Ishikawa (cell line): ENCODE measurements around the gene ANKS4B.

Source experiments
- CEBPB ChIP-seq: IDR thresholded peaks from 2 replicates; pipeline ENCODE4 v1.6.1; 2012
- CREB1 ChIP-seq: IDR thresholded peaks from 2 replicates; pipeline ENCODE4 v1.6.1; 2012; ENCODE audit warnings: low read depth
- EGR1 ChIP-seq: IDR thresholded peaks from 2 replicates; pipeline ENCODE4 v1.6.1; 2012
- EP300 ChIP-seq: IDR thresholded peaks from 2 replicates; pipeline ENCODE4 v1.6.1; 2012; ENCODE audit warnings: borderline replicate concordance
- FOXM1 ChIP-seq: IDR thresholded peaks from 2 replicates; pipeline ENCODE4 v1.6.1; 2012; ENCODE audit warnings: low read depth, borderline replicate concordance
- MAX ChIP-seq: IDR thresholded peaks from 2 replicates; pipeline ENCODE4 v1.6.1; 2012
- NFIC ChIP-seq: IDR thresholded peaks from 2 replicates; pipeline ENCODE4 v1.6.1; 2012
- RAD21 ChIP-seq: IDR thresholded peaks from 2 replicates; pipeline ENCODE4 v1.6.1; 2012; ENCODE audit warnings: low read depth
- REST ChIP-seq: IDR thresholded peaks from 2 replicates; pipeline ENCODE4 v1.6.1; 2012; ENCODE audit warnings: low read depth, mild to moderate bottlenecking
- TAF1 ChIP-seq: IDR thresholded peaks from 2 replicates; pipeline ENCODE4 v1.6.1; 2012; ENCODE audit warnings: low read depth, mild to moderate bottlenecking
- TCF12 ChIP-seq: IDR thresholded peaks from 2 replicates; pipeline ENCODE4 v1.6.1; 2012; ENCODE audit warnings: low read depth
- TEAD4 ChIP-seq: IDR thresholded peaks from 2 replicates; pipeline ENCODE4 v1.6.1; 2012
- USF1 ChIP-seq: IDR thresholded peaks from 2 replicates; pipeline ENCODE4 v1.6.1; 2012
- YY1 ChIP-seq: IDR thresholded peaks from 2 replicates; pipeline ENCODE4 v1.6.1; 2012; ENCODE audit warnings: low read depth
- ZBTB7A ChIP-seq: IDR thresholded peaks from 2 replicates; pipeline ENCODE4 v1.6.1; 2012; ENCODE audit warnings: low read depth

The ANKS4B gene

GRCh38 chr16:21268236-21268635, 34.7 kb downstream of the ANKS4B start:
- TF ChIP-seq EP300 (no peak), TCF12 (no peak), NFIC (no peak), FOXM1 (no peak), EGR1 (no peak), REST (no peak), TAF1 (no peak), ZBTB7A (no peak), YY1 (no peak), CREB1 (no peak), USF1 (no peak), CEBPB (no peak), MAX (no peak)

DNA sequence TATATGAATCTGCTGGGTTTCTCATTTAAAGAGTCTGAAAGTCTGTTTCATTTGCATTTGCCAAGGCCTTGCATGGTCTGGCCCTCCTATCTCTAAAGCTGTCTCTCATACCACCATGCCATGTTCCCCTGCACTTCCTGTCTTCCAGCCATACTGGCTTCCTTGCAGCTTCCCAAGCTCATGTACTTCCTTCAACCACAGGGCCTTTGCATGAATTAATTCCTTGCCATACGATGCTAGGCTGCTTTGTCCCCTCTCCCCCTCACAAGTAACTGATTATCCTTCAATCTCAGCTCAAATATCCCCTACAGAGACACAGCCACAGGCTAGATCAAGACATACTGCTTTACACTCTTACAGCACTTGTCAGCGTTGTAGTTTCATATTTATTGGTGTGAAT, 38.8 kb downstream of the ANKS4B start:
- TF ChIP-seq EGR1, result no peak

GRCh38 chr16:21274172-21274726, 40.8 kb downstream of the ANKS4B start:
- TF ChIP-seq CREB1 (no peak), TAF1 (no peak), USF1 (no peak), FOXM1 (no peak), REST (no peak), TEAD4 (no peak), EP300 (no peak), RAD21 (no peak), CEBPB (no peak), TCF12 (no peak), YY1 (no peak), ZBTB7A (no peak)

DNA sequence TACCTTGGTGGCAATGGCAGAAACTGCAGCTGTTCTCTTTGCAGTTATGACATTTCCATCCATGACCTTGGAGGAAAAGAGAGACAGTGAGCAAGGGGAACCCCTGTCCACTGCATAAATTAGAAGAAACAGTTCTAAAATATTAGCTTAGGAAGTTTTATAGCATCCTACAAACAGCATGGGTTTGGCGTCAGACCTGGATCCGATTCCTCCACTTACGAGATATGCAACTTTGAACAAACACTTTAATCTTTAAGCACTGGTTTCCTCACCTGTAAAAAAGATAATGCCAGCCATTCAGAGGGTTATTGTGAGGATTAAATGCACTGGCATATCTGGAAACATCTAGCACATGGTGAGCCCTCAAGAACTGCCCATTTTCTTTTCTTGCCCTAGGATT, 42.0 kb downstream of the ANKS4B start:
- no peak for TF ChIP-seq EP300
- no peak for TF ChIP-seq TCF12
- no peak for TF ChIP-seq ZBTB7A
- TF ChIP-seq RAD21, result no peak
- no peak for TF ChIP-seq EGR1
- TF ChIP-seq YY1, result no peak
- TF ChIP-seq USF1, result no peak

DNA sequence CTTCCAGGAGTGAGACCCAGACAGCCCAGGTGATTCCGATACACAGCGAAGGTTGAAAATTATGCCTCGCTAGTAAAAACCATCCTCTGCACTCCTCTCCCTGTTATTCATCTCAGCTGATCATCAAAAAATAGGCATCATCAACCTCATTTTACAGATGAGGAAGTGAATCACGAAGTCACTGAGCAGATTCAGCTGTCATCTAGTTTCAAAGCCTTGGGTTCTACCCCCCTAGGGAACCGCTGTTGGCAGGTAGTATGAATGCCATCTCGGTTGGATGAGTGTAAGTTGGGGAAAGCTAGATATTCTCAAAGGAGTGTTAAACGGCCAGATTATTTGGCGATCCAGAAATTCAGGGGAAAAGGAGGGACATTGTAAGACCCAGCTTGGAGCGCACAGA, 42.6 kb downstream of the ANKS4B start:
- no peak for TF ChIP-seq TCF12
- TF ChIP-seq CEBPB, result no peak
- no peak for TF ChIP-seq CREB1
- TF ChIP-seq TEAD4, result no peak
- no peak for TF ChIP-seq ZBTB7A
- TF ChIP-seq MAX, result no peak

DNA sequence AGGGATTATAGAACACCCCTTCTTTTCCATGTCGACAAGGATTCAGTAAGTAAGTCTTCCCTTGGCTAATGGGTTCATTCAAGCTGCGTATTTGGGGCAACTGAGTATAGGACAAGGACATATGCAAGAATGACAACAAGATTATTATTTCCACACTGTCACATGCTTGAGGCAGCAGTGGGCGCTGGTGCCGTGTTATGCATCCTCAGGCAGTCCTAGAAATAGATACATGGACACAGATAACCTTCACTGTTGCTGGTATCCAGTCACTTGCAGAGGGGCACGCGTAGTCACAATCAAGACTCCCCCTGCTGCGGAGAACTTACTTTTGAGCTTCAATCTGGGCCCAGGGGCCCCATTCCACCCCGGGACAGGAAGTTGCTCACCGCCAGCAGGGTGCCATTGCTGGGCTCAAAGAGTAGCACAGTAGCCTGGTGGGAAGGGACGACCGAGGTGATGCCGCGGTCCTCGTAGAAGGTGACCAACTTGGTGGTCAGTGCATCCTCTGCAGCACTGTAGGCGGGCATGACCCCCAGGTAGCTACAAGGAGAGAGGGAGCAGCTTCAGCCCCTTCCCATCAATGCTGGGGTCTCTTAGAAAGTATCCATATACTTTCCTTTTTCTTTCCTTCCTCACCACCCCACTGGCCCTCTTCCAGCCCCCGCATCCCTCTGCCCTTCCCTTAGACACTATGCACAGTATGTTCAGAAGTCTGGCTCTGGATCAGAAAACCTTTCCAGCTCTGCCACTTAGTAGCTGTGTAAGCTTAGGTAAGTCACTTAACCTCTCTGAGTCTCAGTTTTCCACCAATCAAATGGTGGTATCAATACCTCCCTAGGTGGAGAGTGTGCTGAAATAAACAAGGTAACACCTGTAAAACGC, 43.8 kb downstream of the ANKS4B start:
- TF ChIP-seq MAX, result no peak
- TF ChIP-seq EGR1, result no peak
- TF ChIP-seq REST, result no peak
